H7 (cell line): Measurements from ENCODE around the gene IRX2. TPM values are rescaled to one million over a fixed set of nuclear protein-coding genes. Genes with fewer than 3 reads are reported as not detected.

Experiments
- DNase-seq: peaks from one replicate; pipeline ENCODE4 v3.0.0; 2012
- H3K27me3 ChIP-seq: 2 replicates; pipeline ENCODE4 v1.6.0; 2011; ENCODE audit warnings: mild to moderate bottlenecking, low read length; ENCODE audit not compliant: control insufficient read depth, insufficient read depth
- H3K36me3 ChIP-seq: replicated peaks from 2 replicates; pipeline ENCODE4 v1.5.1; 2011; ENCODE audit warnings: low read length; ENCODE audit not compliant: control insufficient read depth, insufficient read depth
- H3K4me3 ChIP-seq: 2 replicates; pipeline ENCODE4 v1.5.1; 2011; ENCODE audit warnings: low read depth, mild to moderate bottlenecking, control low read depth, low read length, moderate library complexity; ENCODE audit not compliant: insufficient read depth
- total RNA-seq: library from RNA; depleted of rRNA; stranded (reverse); fragments of >200 nt; shearing (Covaris generic); gene quantifications from 2 replicates; pipeline ENCODE4 v1.2.3, GENCODE V29; 2014

IRX2 gene
- total RNA-seq, 1 experiment from 2014 or later: 51.4 TPM

- H3K36me3 ChIP-seq: no peaks in the 10 kb centered on the region
- peak; percentile 77 for DNase-seq
- H3K4me3 ChIP-seq: peak overlapping the region; percentile 38
- peaks cover 79% of the 10 kb centered on the region for H3K27me3 ChIP-seq
Measured at GRCh38 chr5:2739360-2740050, 12.0 kb downstream of the IRX2 start.

- peaks cover 72% of the 10 kb centered on the region for H3K27me3 ChIP-seq
- peak; percentile 71 for DNase-seq
Measured at GRCh38 chr5:2738700-2739359, 12.6 kb downstream of the IRX2 start.

GRCh38 chr5:2738156-2738699 lies 13.2 kb downstream of the IRX2 start:
- Histone ChIP-seq H3K4me3 (no peak overlapping the region), H3K36me3 (no peaks in the 10 kb centered on the region), H3K27me3 (peaks cover 67% of the 10 kb centered on the region)
- peak; percentile 56 for DNase-seq

More at GRCh38 chr5:2738700-2739359, 12.6 kb downstream of the IRX2 start:
- Histone ChIP-seq H3K4me3 (peak overlapping the region; percentile 38), H3K36me3 (no peaks in the 10 kb centered on the region)

GRCh38 chr5:2737273-2738155 lies 14.0 kb downstream of the IRX2 start:
- DNase-seq: no peak
- Histone ChIP-seq H3K4me3 (no peak overlapping the region), H3K27me3 (peaks cover 61% of the 10 kb centered on the region)

GRCh38 chr5:2736872-2737271 lies 14.6 kb downstream of the IRX2 start:
- Histone ChIP-seq H3K4me3 (no peak overlapping the region), H3K27me3 (peaks cover 56% of the 10 kb centered on the region), H3K36me3 (no peaks in the 10 kb centered on the region)
- DNase-seq: no peak

More at GRCh38 chr5:2737273-2738155, 14.0 kb downstream of the IRX2 start:
- H3K36me3 ChIP-seq: no peaks in the 10 kb centered on the region

GRCh38 chr5:2735996-2736395 lies 15.5 kb downstream of the IRX2 start:
- Histone ChIP-seq H3K36me3 (no peaks in the 10 kb centered on the region), H3K4me3 (no peak overlapping the region), H3K27me3 (peaks cover 47% of the 10 kb centered on the region)
- no peak for DNase-seq

GRCh38 chr5:2732850-2733249 lies 18.6 kb downstream of the IRX2 start:
- Histone ChIP-seq H3K4me3 (no peak overlapping the region), H3K27me3 (peaks cover 18% of the 10 kb centered on the region), H3K36me3 (no peaks in the 10 kb centered on the region)
- DNase-seq: no peak

- H3K27me3 ChIP-seq: peaks cover 10% of the 10 kb centered on the region; the same call in 1 of the 2 replicates
- no peak overlapping the region for H3K4me3 ChIP-seq
- DNase-seq: no peak
- no peaks in the 10 kb centered on the region for H3K36me3 ChIP-seq
Measured at GRCh38 chr5:2732004-2732403, 19.5 kb downstream of the IRX2 start.

- H3K4me3 ChIP-seq: no peak overlapping the region
- H3K27me3 ChIP-seq: peaks cover 3% of the 10 kb centered on the region; the same call in 1 of the 2 replicates
- DNase-seq: no peak
- no peaks in the 10 kb centered on the region for H3K36me3 ChIP-seq
Measured at GRCh38 chr5:2729189-2729588, 22.3 kb downstream of the IRX2 start.

- DNase-seq: no peak
- Histone ChIP-seq H3K4me3 (no peak overlapping the region), H3K27me3 (0 out of 2 replicates have a peak, but pooled peaks cover 1% of the 10 kb centered on the region), H3K36me3 (no peaks in the 10 kb centered on the region)
Measured at GRCh38 chr5:2727550-2727949, 23.9 kb downstream of the IRX2 start.

GRCh38 chr5:2725980-2726765 lies 25.3 kb downstream of the IRX2 start:
- no peaks in the 10 kb centered on the region for H3K27me3 ChIP-seq
- no peak for DNase-seq
- no peaks in the 10 kb centered on the region for H3K36me3 ChIP-seq
- H3K4me3 ChIP-seq: no peak overlapping the region

- no peaks in the 10 kb centered on the region for H3K27me3 ChIP-seq
- no peaks in the 10 kb centered on the region for H3K36me3 ChIP-seq
- no peak overlapping the region for H3K4me3 ChIP-seq
- DNase-seq: no peak
Measured at GRCh38 chr5:2724831-2725230, 26.6 kb downstream of the IRX2 start.

GRCh38 chr5:2724031-2724581 lies 27.4 kb downstream of the IRX2 start:
- Histone ChIP-seq H3K4me3 (no peak overlapping the region), H3K36me3 (no peaks in the 10 kb centered on the region), H3K27me3 (no peaks in the 10 kb centered on the region)
- DNase-seq: no peak
